K562 (cell line): ENCODE results near the gene TMEM117.

ENCODE experiments used
- CTCF ChIP-seq, 3 experiments: IDR thresholded peaks in 2 of 3; conservative IDR thresholded peaks in 1 of 3; 2 replicates each; pipeline ENCODE4 v1.5.1; 2011 to 2012; ENCODE audit warnings: low read length in 3 of 3, mild to moderate bottlenecking in 3 of 3, control low read depth in 2 of 3, improper control_type of control experiment in 1 of 3, inconsistent platforms in 1 of 3, low read depth in 1 of 3, mixed read lengths in 1 of 3, moderate library complexity in 1 of 3; ENCODE audit not compliant: insufficient read depth in 2 of 3
- NR2C1 ChIP-seq, 2 experiments: fragments of 450-650 bp; IDR thresholded peaks; 2 replicates each; pipeline ENCODE4 v1.6.1; 2017; ENCODE audit warnings: mild to moderate bottlenecking in 2 of 2, antibody characterized with exemption in 1 of 2, inconsistent platforms in 1 of 2, missing compliant biosample characterization in 1 of 2, missing genetic modification characterization in 1 of 2
- POLR2AphosphoS5 ChIP-seq: IDR thresholded peaks from 2 replicates; pipeline ENCODE4 v1.6.1; 2011; ENCODE audit warnings: mild to moderate bottlenecking, low read depth, low read length, moderate library complexity; ENCODE audit not compliant: control insufficient read depth, insufficient read depth
- RERE ChIP-seq: sonication (generic); formaldehyde crosslinking; IDR thresholded peaks from 2 replicates; pipeline ENCODE4 v1.8.0; 2023; ENCODE audit warnings: missing genetic modification reagents, mild to moderate bottlenecking, borderline replicate concordance

- TF ChIP-seq RERE (CRISPR knock-in tag) (no peak), NR2C1 (IDR thresholded peaks at IDR 0.05) (no peak), NR2C1 (tag; IDR thresholded peaks at IDR 0.05) (no peak), CTCF (IDR thresholded peaks at IDR 0.05 in 2 of 3, conservative IDR thresholded peaks at IDR 0.05 in 1 of 3; ENCODE audit: insufficient read depth in 2 of 3, low read depth in 1 of 3, low read length in 3 of 3) (no peak), POLR2AphosphoS5 (no peak)
These were observed 621 bp upstream of the TMEM117 start for GRCh38 chr12:43835264-43835655.
